ENCODE results near the gene TENT4B.

Gene TENT4B

GRCh38 chr16:50260206-50261159, 107.4 kb downstream of the TENT4B start:
- no peak for DNase-seq

- no peak for DNase-seq
These were observed 108.1 kb downstream of the TENT4B start for GRCh38 chr16:50261160-50261706.

DNA sequence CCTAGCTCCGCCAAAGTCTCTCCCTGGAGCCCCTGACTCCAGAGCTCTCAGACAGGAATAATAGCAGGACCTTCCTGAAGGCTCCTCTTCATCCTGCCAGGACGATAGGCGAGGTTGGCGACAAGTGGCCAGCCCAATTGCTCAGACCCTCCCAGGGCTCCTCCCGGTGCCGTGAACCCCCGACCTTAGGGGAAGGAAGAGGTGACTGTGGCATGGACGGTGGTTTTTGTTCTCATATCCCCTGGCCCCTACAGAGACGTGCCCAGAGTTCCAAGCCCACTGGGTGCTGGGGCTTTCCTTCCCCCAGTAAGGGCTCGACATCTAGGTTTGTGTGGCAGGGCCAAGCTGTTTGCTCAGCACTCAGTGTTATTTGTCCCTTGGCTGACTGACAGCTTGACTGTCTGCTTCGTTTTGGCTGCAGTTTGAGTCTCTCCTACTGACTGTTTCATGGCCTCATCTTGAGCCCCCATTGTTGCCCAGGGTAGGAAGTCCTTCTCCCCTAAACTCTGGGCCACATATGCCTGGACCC, 108.7 kb downstream of the TENT4B start:
- DNase-seq = no peak

DNA sequence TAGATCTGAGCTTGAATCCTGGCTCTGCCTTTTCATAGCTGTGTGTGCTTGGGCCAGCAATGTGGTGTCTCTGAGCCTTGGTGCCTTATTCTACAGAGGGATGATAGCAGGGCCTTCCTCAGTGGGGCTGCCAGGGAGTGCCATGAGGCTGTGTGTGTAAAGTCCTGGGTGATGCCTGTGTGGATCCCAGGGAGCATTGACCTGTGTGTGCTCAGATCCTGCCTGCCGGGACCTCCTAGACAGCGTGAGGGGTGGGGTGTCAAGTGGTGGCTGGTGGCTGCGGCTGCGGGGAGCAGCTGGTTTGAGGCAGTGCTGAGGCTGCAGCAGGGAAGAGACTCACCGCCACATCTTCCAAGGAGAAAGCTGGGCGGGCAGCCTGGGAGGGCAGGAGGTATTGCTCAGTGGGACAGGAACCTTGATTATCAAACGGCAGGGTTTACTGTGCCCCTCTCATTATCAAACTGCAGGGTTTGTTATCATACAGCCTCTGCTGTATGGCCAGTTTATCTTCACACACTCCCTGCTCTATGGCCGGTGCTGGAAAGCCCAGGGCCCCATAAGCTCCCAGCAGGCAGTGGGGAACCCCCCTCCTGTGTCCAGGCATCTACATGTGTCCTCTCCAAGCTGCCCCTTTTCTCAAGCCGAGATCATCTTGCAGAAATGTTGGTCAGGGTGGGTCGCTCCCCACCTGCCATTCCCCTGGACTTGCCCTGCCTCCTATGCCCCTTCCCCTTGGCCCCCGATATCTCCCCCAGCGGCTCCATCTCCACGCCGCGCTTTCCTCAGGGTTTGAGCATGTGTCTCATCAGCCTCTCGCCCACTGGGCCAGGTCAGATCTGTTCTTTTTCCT, 110.2 kb downstream of the TENT4B start:
- DNase-seq = no peak

DNA sequence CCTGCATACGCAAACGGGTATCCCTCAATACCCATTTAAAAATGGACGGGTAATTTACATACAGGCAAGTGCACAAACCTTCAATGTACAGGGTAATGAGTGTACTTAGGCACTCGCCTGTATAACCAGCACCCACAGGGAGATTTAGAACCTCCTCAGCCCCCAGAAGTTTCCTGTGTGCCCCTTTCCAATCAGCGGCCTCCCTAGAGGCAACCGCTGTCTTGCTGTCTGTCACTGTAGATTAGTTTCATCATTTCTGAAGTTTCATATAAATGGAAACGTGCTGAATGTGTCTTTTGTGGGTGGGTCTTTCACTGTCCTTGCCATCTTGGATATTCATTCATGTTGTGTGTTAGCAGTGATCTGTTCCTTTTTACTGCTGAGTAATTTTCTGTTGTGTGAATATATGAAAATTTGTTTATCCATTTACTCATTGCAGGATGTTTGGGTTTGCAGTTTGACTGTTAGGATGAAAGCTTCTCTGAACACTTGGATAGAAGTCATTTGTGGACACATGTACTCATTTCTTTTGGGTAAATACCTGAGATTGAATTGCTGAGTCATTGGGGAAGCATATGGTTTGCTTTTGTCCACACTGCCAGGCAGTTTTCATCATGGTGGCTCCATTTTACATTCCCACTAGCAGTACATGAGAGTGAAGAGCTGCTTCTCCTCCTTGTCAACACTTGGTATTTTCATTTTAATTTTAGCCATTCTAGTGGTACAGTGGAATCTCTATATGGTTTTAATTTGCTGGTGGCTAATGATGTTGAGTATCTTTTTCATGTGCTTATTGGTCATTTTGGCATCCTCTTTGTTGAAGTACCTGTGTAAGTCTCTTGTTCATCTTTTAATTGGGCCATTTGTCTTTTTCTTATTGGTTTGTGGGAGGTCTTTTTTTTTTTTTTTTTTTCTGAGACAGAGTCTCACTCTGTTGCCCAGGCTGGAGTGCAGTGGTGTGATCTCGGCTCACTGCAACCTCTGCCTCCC, 111.1 kb downstream of the TENT4B start:
- peak; percentile 49 for DNase-seq

DNA sequence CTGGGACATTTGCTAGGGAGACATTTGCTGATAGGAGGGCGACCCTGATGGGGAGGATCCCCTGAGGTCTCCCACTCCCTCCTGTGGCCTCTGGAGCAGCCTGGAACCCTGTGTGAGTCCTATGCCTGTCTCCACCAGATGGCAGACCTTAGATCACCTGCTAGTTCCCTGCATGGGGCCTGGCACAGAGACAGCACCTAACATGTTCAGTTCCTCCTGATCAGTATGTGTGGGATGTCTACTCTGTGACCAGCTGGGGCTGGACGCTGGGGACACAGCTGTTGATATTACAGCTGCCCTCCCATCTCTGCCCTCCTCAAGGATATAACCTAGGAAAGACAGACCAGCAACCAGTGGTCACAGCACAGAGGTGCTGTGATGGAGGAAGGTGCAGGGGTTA, 112.2 kb downstream of the TENT4B start:
- peak; percentile 46 for DNase-seq

DNA sequence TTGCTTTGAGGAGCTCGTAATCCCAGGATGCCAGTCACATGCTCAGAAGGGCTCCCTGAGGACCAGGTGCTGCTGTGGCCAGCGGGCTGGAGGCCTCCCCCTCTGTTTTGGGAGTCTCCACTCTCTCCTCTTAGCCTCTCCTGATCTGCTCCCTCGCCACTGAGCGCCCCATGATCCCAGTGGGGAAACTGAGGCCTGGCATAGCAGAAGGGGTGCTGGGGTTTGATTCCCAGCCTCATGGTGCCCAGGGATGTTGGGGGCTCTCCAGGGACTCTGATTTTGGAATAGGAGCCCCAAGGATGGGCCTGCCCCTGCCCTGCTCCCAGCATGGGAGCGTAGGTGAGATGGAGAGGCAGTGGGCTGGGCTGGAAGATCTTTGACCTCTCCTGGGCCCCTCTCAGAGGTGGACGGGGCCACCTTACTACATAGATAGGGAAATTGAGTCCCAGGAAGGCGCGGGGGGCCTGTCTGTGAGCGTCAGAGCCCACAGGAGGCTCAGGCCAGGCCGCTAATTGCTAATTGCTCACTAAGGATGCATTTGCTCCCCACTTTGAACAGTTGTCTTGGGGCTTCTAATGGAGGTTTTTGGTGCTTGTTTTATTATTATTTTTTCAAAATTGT, 112.7 kb downstream of the TENT4B start:
- no peak for DNase-seq

DNA sequence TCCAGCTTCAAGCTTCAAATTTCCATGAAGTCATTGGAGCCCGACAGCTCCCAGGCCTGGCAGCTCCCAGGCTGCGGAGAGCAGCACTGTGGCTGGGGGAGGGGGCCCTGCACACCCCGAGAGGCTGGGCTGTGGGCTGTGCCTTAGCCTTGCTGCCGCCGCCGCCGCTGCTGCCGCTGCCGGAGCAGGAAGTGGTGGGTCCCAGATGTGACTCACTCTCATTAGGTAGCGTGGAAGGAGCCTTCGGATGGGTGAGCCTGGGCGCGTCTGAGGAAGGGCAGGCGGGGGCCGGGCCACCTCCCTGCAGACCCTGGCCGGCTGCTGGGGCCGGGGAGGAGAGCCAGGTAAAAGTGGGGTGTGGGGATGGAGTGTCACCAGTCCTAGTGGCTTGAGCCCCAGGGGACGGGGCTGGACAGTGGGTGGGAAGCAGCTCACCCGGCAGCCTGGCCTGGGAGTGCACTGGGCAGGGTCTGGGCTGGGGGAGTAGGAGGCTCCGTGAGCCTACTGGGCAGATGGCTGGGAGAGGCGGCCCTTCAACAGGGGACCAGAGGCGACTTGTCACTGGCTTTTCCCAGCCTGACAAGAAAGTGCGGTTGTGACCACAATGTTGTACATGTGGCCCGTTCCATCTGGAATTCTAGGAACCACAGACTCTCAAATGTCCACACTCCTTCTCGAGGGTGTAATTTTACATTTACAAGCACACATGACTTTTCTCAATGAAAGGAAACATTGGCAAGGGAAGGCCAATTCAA, 113.4 kb downstream of the TENT4B start, which contains the start of gene ADCY7:
TSS of gene ADCY7 (plus strand) at position 215 of the 755 bp plus-strand sequence. CDS start 21,629 bp downstream, outside the sequence.
- DNase-seq = peak; percentile 87

GRCh38 chr16:50267151-50267631, 114.1 kb downstream of the TENT4B start:
- no peak for DNase-seq

GRCh38 chr16:50267651-50268050, 114.5 kb downstream of the TENT4B start:
- no peak for DNase-seq

DNA sequence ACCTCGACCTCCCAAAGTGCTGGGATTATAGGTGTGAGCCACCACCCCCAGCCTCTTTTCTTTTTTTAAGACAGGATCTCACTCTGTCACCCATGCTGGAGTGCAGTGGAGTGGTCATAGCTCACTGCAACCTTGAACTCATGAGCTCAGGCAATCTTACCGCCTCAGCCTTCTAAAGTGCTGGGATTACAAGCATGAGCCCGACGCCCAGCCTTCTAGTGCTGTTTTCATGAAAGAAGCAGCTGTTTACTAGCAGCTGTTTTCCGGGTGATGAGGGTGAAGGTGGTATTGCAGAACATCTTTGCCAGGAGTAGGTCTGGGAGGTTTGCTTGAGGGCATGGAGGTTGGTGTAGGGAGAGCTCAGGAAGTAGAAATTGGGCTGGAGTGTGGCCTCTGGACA, 115.2 kb downstream of the TENT4B start:
- DNase-seq = no peak

DNA sequence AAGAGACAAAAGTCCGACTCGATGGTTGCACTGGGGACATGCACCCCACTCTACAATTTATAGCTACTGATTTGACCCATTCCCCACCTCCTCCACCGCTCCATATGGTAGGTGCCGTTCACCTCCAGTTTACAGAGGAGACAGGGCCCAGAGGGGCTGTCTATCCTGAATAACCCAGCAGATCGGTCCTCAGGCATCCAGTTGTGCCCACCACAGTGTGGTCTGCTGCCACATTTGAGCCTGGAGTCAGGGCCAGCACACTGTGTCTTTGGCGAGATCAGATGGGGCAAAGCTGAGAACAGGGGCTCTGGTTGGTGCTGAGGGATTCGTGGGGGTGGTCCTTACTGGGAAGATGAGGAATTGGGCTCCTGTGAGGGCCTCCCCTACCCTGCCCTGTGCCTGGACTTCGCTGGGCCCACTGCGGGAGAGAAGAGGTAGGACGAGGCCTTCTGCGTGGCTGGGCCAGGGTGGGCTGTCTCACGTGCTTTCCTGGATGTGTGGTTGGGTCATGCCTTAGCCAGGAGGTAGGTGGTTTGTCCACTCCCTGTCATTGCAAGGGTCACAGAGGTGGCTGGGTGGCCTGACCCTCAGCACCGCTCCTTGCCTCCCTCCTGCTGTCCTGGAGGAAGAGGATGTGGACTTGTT, 116.1 kb downstream of the TENT4B start:
- no peak for DNase-seq

DNA sequence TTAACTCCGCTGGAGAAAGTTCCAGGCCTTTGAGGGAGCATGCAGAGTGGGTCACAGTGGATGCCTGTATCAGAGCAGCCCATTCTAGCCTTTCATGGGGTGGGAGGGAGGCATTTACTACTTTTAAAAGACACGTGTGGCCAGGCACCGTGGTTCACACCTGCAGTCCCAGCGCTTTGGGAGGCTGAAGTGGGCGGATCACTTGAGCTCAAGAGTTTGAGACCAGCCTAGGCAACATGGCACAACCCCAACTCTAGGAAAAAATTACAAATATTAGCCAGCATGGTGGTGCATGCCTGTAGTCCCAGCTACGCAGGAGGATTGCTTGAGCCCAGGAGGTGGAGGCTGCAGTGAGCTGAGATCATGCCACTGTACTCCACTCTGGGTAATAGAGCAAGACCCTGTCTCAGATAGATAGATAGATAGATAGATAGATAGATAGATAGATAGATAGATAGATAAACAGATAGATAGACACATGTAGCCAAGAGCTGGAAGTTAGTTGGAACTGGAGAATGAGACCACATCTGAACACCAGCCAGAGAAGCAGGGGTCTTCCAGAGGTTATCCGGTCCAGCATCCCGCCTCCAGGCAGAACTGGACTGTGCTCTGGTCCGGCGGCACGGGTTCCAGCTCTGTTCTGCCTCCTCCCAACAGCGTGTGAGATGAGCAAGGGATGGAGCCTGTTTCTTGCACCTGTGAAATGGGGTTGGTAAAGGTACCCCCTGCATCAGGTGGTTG, 116.8 kb downstream of the TENT4B start:
- no peak for DNase-seq

DNA sequence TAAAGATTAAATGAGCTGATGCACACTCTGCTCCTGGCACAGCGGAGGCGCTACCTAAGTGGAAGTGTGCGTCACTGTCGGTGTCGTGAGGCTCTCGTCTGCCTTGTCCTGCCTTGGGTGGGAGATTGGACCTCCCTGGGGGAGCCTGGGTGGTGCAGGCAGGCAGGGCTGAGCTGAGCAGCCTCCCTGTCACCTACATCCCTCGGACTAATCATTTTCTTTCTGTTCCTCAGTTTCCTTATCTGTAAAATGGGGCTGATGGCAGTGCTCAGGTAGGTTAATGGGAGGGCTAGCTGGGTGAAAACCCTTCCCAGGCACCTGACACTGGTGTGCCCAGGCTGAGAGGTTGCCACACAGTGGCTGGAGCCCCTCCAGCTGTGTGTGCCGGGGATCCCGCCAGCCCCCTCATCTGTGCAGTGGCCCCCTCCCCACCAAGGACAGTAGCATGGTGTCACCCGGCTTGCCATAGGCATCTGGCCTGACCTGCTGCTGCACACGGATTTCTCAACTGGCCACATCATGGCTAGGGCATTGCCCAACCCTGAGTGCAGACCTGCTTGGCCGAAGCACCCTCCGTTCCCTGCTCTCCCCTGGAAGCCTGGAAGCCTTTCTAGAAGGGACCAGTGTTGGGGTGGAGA, 117.5 kb downstream of the TENT4B start:
- DNase-seq = no peak

DNA sequence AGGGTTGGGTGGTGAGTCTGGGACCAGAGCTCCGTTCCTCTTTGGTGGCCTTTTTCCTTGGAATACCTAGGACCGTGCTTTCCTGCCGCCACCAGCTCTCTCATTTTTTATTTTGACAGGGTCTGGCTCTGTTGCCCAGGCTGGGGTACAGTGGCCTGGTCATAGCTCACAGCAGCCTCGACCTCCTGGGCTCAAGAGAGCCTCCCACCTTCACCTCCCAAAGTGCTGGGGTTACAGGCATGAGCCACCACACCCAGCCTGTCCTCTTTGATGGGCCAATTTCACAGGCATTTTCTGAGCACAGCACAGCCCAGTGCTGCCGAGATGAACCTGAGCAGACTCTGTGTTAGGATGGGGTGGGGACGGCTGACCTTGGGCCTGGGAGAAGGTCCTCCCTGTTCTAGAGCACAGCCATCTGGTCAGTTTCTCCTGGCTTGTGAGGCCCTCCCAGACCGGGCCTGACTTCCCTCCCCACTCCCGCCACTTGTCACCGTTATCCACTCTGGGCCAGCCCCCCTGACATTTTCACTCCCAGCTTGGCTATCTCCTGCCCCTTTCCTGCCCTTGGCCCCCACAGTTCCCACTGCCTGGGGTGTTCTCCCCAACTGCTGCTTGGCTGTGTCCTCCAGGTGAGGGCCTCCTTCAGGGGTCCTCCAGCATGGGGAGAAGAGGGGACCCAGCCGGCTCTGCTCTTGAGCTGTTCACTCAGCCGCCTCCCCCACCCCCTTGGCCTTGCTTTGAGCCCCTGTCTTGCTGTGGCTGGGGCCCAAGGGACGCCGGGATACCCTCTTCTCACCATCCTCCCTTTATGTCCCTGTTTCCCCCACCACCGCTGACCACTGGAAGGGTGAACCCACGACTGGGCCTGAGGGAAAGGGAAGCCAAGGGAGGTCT, 118.3 kb downstream of the TENT4B start:
- no peak for DNase-seq

DNA sequence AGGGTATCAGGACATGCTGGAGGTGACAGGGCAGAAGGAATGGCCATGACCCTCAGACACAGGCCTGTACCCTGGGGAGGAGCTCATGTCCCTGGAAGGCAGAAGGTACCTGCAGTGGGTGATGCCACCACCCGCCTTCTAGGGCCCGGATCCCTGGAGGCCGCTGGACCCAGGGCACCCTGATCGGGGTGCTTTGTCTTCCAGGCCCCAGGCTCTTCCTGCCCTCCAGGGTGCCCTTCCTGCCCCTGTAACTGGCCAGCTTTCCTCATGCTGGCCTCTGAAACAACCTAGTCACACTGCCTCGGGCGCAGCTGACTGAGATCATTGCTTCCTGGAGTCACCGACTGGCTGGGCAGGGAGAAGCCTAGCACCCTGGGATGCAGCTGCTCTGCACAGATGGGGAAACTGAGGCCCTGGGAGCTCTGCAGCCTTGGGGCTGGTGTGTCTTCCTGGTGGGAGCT, 119.0 kb downstream of the TENT4B start:
- DNase-seq = no peak

DNA sequence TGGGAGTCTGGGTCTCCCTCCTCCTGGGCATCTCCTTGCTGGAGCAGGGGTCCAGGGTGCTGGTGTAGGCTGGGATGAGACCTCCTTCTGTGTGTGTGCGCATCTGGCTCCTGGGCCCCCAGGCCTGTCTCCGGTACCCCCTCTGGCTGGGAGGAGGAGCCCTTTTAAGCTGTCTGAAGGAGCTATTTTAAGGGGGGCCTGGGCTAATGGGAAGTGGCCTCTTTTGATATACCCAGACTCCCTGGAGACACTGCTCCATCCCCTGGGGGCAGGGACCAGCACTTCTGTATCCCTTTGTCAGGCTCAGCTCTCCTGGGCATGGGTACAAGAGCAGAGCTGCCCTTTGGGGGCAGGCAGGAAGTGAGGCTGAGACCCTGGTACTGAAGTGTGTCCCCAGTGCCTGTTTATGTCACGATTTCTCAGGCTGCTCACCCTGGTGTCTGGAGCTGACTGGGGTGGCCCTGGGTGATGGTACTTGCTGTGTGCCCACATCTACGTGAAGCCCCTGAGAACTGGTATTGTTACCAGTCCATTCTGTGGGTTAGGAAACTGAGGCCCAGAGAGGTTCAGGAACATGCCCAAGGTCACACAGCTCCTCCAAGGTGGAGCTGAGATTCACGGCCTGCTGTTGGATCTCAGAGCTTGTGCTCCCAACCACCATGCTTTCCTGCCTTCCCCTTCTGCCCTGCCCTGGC, 119.7 kb downstream of the TENT4B start:
- DNase-seq = no peak
